Activated naive CD8-positive, alpha-beta T cell treated with anti-CD3 and anti-CD28 coated beads for 36 hours (primary cell): ENCODE data around the gene KCTD10. TPM values are rescaled to one million over a fixed set of nuclear protein-coding genes. Genes with fewer than 3 reads are reported as not detected.

Experiments
- DNase-seq: peaks from one replicate; pipeline ENCODE4 v3.0.0; 2021
- H3K27ac Mint-ChIP-seq: one replicate; pipeline ENCODE4 v1.8.0; 2022; ENCODE audit warnings: mild to moderate bottlenecking, moderate library complexity, mixed read lengths
- H3K27me3 Mint-ChIP-seq: one replicate; pipeline ENCODE4 v1.8.0; 2022; ENCODE audit warnings: mild to moderate bottlenecking, mixed read lengths
- H3K36me3 Mint-ChIP-seq: one replicate; pipeline ENCODE4 v1.8.0; 2021; ENCODE audit warnings: mild to moderate bottlenecking, mixed read lengths
- H3K4me1 Mint-ChIP-seq: one replicate; pipeline ENCODE4 v1.8.0; 2021; ENCODE audit warnings: mixed read lengths
- H3K4me3 Mint-ChIP-seq: one replicate; pipeline ENCODE4 v1.8.0; 2022; ENCODE audit warnings: mild to moderate bottlenecking, moderate library complexity, mixed read lengths
- H3K9me3 Mint-ChIP-seq: one replicate; pipeline ENCODE4 v1.8.0; 2022; ENCODE audit warnings: mixed read lengths
- total RNA-seq, 2 experiments: library from RNA; stranded (reverse); gene quantifications; one replicate each; pipeline ENCODE4 v1.2.3, GENCODE V29; 2021

The KCTD10 gene
- total RNA-seq, 2 experiments from 2014 or later: 47.6 to 48.9 TPM

DNA sequence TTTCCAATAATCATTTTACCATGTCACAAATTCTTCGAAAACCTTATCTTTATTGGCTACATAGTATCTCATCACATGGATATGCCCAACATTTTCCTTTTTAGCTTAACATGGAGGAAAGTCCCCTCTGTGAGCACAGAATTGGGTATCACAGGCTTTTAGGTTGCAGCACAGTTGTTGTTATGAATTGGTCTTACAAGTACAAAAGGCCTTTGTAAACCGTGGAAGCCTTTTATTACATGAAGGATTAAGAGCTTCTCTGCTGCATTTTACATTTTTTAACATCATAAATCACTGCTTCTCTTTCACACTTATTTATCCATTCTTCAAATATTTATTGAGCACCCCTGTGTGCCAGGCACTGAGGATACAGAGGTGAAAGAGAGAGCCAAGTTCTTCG, 26.5 kb upstream of the KCTD10 start:
- Mint-ChIP-seq H3K4me3 (no peak overlapping the region), H3K27me3 (no peaks in the 10 kb centered on the region), H3K27ac (no peak overlapping the region), H3K36me3 (peaks cover 4% of the 10 kb centered on the region), H3K4me1 (no peaks in the 10 kb centered on the region), H3K9me3 (no peaks in the 10 kb centered on the region)
- no peak for DNase-seq

DNA sequence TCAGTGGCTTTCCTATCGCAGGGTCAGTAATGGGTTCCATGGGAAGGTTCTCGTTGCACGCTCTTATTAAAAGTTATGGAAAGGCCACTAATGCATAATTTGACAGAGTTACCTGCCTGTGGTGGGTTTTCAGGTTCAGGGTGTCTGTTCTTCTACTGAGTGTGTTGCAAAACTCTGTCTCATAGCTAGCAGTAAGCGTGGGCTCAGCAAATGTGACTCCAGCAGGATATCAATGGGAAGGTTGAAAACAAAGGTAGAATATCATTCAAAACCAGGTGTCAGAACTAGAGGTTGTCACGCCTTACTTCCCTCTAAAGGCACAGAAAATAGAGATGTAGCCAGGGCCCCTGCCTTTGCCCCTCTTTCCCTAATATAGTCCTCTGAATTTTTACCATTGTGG, 25.2 kb upstream of the KCTD10 start:
- H3K9me3 Mint-ChIP-seq: no peaks in the 10 kb centered on the region
- no peaks in the 10 kb centered on the region for H3K27me3 Mint-ChIP-seq
- no peak overlapping the region for H3K4me3 Mint-ChIP-seq
- peaks cover 7% of the 10 kb centered on the region for H3K36me3 Mint-ChIP-seq
- DNase-seq: no peak
- H3K27ac Mint-ChIP-seq: no peak overlapping the region
- H3K4me1 Mint-ChIP-seq: no peaks in the 10 kb centered on the region

DNA sequence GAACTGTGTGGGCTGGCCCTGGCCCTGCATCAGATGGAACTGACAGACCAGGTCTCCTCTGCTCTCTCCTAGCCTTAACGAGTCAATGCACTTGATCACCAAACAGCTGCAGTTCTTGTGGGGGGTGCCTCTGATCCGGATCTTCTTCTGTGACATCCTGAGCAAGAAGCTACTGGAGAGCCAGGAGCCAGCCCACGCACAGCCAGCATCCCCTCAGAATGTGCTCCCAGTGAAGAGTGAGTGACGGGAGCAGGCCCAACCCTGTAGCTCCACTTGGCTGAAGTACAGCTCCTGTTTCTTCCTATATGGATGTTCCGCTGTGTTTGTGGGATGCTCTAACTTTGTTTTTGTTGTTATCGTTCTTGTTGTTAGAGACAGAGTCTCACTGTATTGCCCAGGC, 24.2 kb upstream of the KCTD10 start:
- no peak for DNase-seq
- no peaks in the 10 kb centered on the region for H3K9me3 Mint-ChIP-seq
- H3K27me3 Mint-ChIP-seq: no peaks in the 10 kb centered on the region
- H3K27ac Mint-ChIP-seq: no peak overlapping the region
- no peaks in the 10 kb centered on the region for H3K4me1 Mint-ChIP-seq
- no peak overlapping the region for H3K4me3 Mint-ChIP-seq
- H3K36me3 Mint-ChIP-seq: peaks cover 11% of the 10 kb centered on the region

DNA sequence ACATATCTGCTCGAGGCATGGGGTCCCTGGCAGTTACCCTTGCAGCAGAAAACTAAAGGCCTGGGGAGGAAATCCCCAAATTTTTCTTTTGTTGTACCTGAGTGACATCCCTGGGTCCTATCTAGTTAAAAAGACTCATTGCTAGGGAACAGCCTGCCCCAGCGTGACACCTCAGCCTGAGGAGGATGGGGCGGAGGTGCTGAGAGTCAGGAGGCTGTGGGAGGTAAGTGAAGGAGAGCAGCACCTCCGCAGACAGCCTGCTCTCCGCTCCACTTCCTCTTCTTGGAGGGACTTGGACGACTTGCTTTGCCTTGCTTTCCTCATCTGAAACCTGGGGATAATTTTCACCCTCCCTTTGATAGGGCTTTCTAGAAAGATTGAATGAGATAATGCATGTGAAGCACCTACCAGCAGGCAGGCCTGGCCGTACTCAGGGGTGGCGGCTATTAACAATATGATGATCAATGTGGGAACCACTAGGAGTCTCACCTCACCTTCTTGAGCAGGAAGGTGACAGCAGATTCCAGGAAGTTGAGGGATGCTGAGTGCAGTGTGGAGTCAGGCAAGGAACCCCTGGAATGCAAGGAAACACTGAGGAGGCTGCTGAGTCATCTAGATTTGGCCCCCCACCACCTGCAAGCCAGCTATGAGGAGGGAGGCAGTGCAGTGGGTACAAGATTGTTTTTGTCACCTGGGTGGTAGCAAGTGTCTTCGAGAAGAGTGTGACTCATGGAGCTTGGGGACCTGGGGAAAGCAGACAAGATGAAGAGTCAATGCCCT, 23.5 kb upstream of the KCTD10 start:
- Mint-ChIP-seq H3K36me3 (peaks cover 17% of the 10 kb centered on the region), H3K27me3 (no peaks in the 10 kb centered on the region), H3K4me1 (no peaks in the 10 kb centered on the region), H3K4me3 (no peak overlapping the region), H3K9me3 (no peaks in the 10 kb centered on the region), H3K27ac (no peak overlapping the region)
- no peak for DNase-seq

DNA sequence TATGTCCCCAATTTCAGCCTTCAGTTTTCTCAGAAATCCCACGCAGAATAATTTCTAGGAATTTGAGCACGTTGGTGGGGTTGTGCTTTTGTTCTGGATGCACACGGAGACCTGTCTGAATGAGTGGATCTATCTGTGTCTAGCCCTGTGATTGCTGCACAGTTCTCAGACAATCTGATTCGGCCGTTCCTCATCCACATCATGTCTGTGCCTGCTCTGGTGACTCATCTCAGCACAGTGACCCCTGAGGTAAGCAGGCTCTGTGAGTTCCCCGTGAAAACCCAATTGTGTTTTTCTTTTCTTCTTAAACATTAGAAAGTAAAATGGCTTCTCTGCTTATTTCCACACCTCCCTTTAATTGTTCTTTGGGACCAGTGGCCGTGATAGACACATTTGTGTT, 20.6 kb upstream of the KCTD10 start:
- Mint-ChIP-seq H3K27me3 (no peaks in the 10 kb centered on the region), H3K4me3 (no peak overlapping the region), H3K4me1 (peaks cover 5% of the 10 kb centered on the region), H3K27ac (no peak overlapping the region), H3K9me3 (no peaks in the 10 kb centered on the region), H3K36me3 (peaks cover 24% of the 10 kb centered on the region)
- no peak for DNase-seq

DNA sequence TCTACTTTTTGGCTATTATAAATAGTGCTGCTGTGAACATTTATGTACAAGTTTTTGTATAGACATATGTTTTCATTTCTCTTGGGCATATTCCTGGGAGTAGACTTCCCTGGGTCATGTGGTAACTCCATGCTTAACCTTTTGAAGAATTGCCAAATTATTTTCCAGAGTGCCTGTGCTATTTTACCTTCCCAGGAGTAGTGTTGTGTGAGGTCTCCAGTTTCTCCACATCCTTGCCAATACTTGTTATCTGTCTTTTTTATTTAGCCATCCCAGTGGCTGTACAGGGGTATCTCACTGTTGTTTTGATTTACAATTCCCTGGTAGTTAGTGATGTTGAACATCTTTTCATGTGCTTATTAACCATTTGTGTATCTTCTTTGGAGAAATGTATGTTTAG, 19.2 kb upstream of the KCTD10 start:
- H3K9me3 Mint-ChIP-seq: no peaks in the 10 kb centered on the region
- DNase-seq: no peak
- no peak overlapping the region for H3K4me3 Mint-ChIP-seq
- H3K27ac Mint-ChIP-seq: no peak overlapping the region
- peaks cover 24% of the 10 kb centered on the region for H3K36me3 Mint-ChIP-seq
- H3K4me1 Mint-ChIP-seq: peaks cover 5% of the 10 kb centered on the region
- H3K27me3 Mint-ChIP-seq: no peaks in the 10 kb centered on the region

DNA sequence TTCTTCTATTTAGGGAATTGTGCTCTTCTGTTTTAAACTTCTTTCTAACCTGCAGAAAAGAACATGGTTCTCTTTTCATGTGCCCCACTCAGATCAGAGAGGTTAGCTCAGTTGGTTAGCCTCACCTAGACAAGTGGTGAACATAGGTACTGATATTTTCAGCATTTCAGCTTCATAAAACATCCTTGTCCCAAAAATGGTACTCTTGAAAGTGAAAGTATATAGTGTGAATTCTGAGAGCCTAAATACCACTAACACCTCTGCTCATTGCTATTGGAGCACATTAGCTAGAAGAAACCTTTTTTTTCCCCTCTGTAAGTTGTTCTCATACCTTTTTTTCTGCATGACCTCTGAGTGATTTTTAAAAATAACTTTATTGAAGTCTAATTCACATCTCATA, 17.9 kb upstream of the KCTD10 start:
- Mint-ChIP-seq H3K27ac (no peak overlapping the region), H3K4me1 (peaks cover 5% of the 10 kb centered on the region)

DNA sequence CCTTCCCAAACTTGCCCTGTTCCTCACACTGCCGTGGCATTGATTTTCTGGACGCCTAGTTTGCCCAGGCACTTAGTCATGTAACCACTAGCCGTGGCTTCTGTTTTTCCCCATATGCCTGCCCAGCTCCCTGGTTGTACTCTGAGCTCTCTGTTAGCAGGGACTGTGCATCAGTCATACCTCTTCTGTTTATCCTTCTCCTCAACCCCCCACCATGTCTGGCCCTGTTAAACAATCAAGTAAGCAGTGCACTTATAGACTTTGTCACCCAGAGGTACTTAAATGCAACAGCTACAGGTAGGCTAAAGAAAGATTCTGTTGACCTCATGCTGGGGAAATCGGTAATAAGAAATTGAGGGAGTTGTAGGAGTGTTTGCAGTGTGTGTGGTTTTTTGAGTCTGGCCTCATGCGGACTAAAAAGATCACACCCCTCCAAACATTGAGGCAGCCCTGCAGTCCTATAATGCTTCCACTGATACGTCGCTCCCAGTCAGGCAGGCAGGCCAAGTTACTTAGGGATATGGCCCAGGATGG, 17.3 kb upstream of the KCTD10 start:
- no peak overlapping the region for H3K4me3 Mint-ChIP-seq
- DNase-seq: no peak
- no peaks in the 10 kb centered on the region for H3K27me3 Mint-ChIP-seq
- H3K36me3 Mint-ChIP-seq: peaks cover 27% of the 10 kb centered on the region
- H3K4me1 Mint-ChIP-seq: peaks cover 5% of the 10 kb centered on the region
- H3K27ac Mint-ChIP-seq: no peak overlapping the region
- H3K9me3 Mint-ChIP-seq: no peaks in the 10 kb centered on the region

More for the DNA sequence above, 17.9 kb upstream of the KCTD10 start:
- peaks cover 27% of the 10 kb centered on the region for H3K36me3 Mint-ChIP-seq
- H3K9me3 Mint-ChIP-seq: no peaks in the 10 kb centered on the region
- no peak for DNase-seq
- no peaks in the 10 kb centered on the region for H3K27me3 Mint-ChIP-seq
- H3K4me3 Mint-ChIP-seq: no peak overlapping the region

DNA sequence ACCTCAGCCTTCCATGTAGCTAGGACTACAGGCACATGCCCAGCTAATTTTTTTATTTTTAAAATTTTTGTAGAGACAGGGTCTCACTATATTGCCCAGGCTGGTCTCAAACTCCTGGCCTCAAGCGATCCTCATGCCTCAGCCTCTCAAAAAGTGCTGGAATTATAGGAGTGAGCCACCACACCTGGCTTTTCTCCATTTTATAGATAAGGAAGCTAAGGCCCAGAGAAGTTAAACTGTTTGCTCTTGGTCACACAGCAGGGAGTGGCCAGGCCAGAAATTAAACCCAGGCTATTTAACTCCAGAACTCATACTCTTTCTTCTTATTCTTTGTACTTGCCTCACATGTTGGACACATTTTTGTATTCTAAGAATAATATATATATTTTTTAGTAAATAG, 16.8 kb upstream of the KCTD10 start:
- Mint-ChIP-seq H3K4me1 (peaks cover 5% of the 10 kb centered on the region), H3K27me3 (no peaks in the 10 kb centered on the region), H3K9me3 (no peaks in the 10 kb centered on the region), H3K4me3 (no peak overlapping the region), H3K36me3 (peaks cover 30% of the 10 kb centered on the region), H3K27ac (no peak overlapping the region)
- no peak for DNase-seq

DNA sequence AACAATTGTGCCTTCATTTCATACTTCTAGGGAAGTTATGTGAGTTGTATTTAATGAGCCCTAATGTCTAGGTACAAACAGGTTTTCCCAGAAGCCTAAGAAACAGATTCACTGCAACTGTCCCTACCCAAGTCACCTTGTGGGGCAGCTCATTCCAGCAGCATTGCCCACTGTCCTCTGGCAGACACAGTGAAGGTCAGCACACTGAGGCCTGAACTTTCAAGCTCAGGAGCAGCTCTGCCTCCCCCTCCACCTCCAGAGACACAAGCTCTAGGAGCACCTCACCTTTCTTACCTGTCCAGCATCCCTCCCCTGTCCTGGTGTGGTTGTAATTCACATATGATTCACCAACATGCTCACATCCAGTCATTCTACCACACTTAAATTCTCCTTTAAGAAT, 16.0 kb upstream of the KCTD10 start:
- Mint-ChIP-seq H3K27me3 (no peaks in the 10 kb centered on the region), H3K9me3 (no peaks in the 10 kb centered on the region), H3K4me1 (peaks cover 5% of the 10 kb centered on the region), H3K36me3 (peaks cover 30% of the 10 kb centered on the region), H3K27ac (no peak overlapping the region), H3K4me3 (no peak overlapping the region)
- no peak for DNase-seq

DNA sequence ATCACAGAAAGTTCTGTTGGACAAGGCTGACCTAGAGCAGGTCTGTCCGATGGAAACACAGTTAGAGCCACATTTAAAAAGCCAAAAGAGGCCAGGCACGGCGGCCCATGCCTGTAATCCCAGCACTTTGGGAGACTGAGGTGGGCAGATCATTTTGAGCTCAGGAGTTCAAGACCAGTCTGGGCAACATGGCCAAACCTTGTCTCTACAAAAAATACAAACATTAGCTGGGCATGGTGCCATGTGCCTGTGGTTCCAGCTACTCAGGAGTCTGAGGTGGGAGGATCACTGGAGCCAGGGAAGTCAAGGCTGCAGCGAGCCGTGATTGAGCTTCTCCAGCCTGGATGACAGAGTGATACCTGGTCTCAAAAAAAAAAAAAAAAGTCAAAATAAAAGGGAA, 15.3 kb upstream of the KCTD10 start:
- Mint-ChIP-seq H3K27me3 (no peaks in the 10 kb centered on the region), H3K36me3 (peaks cover 28% of the 10 kb centered on the region), H3K9me3 (no peaks in the 10 kb centered on the region), H3K4me3 (no peak overlapping the region), H3K27ac (no peak overlapping the region), H3K4me1 (peaks cover 5% of the 10 kb centered on the region)
- DNase-seq: no peak

DNA sequence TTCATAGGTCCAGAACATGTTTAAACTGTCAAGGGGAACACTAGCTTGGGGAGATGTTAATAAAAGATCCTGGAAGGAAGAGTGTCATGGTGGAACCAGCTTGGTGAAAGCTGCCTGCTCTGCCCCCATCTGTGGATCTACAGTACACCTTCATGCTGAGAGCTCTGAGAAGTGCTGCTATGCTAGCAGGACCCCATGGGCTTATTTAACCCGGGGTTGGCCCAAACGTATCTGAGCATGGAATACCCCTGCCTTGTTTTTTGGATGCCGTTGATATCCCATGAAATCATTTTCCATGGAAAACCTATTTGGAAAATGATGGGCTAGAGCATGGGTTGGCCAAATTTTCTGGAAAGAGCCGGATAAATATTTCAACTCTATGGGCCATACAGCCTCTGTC, 14.6 kb upstream of the KCTD10 start:
- Mint-ChIP-seq H3K27me3 (no peaks in the 10 kb centered on the region), H3K36me3 (peaks cover 28% of the 10 kb centered on the region), H3K4me3 (no peak overlapping the region), H3K4me1 (peaks cover 5% of the 10 kb centered on the region), H3K27ac (no peak overlapping the region), H3K9me3 (no peaks in the 10 kb centered on the region)
- DNase-seq: no peak

DNA sequence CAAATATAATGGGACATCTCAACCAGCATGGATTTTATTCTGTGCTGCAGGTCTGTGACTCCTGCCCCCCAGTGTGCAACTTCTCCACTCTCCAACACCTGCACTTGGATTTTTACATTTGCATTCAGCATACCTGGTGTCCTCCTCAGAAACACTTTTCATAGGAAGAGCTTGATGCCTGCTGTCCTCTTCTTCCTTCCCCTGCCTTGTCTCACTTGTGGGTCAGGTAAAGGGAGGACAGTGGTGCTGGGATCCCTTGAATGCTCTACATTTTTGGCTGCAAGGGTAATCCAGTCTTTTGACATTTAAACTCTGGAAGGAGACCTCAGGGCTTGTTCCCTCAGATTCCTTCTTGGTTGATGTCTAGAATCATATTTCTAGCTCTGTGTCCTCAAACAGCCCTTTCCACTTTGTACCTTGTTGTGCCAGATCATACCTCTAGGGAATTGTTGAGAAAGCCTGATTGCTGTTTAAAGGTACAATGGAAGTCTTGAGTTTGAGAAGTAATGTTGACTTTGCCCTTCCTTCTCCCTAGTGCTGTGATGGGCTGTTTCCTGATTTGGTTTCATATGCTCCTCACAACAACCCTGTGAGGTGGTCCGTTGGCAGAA, 13.0 kb upstream of the KCTD10 start:
- peaks cover 2% of the 10 kb centered on the region for H3K4me1 Mint-ChIP-seq
- H3K36me3 Mint-ChIP-seq: peaks cover 14% of the 10 kb centered on the region
- H3K4me3 Mint-ChIP-seq: no peak overlapping the region
- DNase-seq: no peak
- H3K27ac Mint-ChIP-seq: no peak overlapping the region
- H3K27me3 Mint-ChIP-seq: no peaks in the 10 kb centered on the region
- no peaks in the 10 kb centered on the region for H3K9me3 Mint-ChIP-seq

DNA sequence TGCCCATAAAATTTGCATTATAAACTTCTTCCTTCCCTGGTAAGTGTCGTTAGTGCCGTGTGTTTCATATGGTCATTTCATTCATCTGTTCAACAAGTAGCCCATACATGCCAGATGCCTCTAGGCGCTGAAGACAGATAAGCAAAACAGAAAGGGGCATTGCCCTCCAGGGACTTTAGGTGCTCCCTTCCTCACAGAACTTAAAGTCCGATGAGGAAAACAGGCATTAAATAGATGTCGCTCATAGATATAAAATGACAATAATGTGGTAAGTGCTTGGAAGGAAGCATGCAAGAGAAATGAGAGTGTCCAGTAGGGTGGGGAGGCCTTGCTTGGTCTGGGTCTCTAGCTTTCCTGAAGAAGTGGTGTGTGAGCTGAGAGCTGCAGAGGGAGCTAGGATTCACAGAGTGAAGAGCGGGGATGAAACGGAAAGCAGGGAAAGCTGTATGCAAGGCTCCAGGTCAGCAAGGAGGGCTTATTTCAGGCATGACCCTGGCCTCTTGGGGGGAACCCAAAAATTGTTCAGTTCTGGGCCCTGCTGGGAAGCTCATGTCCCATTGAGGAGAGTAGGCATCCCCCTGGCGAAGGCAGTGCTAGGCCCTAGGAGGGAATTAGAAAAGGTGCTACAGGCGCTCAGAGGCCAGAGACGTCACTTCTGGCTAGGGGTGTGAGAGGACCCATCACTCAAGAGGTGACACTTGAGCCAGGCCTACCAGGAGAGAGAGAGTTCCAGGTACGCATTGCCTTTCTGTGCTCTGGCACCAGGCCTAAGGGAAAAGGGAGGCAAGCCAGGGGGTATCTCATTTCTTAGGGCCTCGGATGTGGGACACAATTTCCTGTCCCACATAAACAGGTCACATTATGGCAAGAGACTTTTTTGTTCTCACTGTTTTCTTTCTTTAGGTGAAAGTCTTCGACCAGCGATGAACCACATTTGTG, 12.2 kb upstream of the KCTD10 start:
- H3K27me3 Mint-ChIP-seq: no peaks in the 10 kb centered on the region
- H3K27ac Mint-ChIP-seq: no peak overlapping the region
- no peak for DNase-seq
- H3K4me1 Mint-ChIP-seq: no peaks in the 10 kb centered on the region
- H3K9me3 Mint-ChIP-seq: no peaks in the 10 kb centered on the region
- H3K4me3 Mint-ChIP-seq: no peak overlapping the region
- H3K36me3 Mint-ChIP-seq: peaks cover 15% of the 10 kb centered on the region

DNA sequence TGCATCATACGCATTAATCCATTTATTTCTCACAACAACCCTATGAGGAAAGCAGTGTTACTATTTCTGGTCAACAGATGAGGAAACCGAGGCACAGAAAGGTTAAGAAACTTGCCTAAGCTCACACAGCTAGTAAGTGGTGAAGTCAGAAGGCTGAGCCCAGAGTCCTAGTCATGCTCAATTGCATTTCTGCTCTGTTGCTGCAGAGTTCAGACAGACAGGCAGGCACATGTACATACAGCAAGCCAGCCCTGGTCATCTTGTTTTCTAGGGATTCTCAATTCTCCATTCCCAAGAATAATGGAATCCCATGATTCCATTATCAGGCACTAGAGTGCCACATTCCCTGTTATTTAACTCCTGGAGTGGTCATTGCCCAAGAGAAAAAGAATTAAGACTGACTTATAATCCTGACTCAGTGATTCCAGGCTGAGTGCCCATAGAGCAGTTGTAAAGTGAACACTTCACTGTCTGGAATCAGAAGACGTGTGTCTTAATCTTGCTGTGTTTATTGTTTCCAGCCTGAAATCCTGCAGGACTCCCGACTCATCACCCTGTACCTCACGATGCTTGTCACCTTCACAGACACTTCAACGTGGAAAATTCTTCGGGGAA, 11.1 kb upstream of the KCTD10 start:
- no peak overlapping the region for H3K27ac Mint-ChIP-seq
- H3K9me3 Mint-ChIP-seq: no peaks in the 10 kb centered on the region
- H3K4me3 Mint-ChIP-seq: no peak overlapping the region
- no peak for DNase-seq
- H3K36me3 Mint-ChIP-seq: peaks cover 14% of the 10 kb centered on the region
- no peaks in the 10 kb centered on the region for H3K4me1 Mint-ChIP-seq
- no peaks in the 10 kb centered on the region for H3K27me3 Mint-ChIP-seq
